GM19193 (cell line): Measurements from ENCODE around the gene PAPPA.

Experiments
- POLR2A ChIP-seq: IDR thresholded peaks from 4 replicates; pipeline ENCODE4 v1.6.1; 2011; ENCODE audit not compliant: insufficient read depth, insufficient read length; ENCODE audit errors: extremely low read depth

The PAPPA gene

GRCh38 chr9:116153765-116154333 is at the start of gene PAPPA:
Gene PAPPA (plus strand): TSS chr9:116153791. CDS start chr9:116154173, 382 bp downstream.
- TF ChIP-seq POLR2A = no peak

- TF ChIP-seq POLR2A = no peak
Observed at GRCh38 chr9:116103976-116104820, 49.4 kb upstream of the PAPPA start.

GRCh38 chr9:116112236-116112635 is 41.4 kb upstream of the PAPPA start:
- no peak for TF ChIP-seq POLR2A

GRCh38 chr9:116115761-116116353 is 37.7 kb upstream of the PAPPA start:
- no peak for TF ChIP-seq POLR2A

- TF ChIP-seq POLR2A = no peak
Observed at GRCh38 chr9:116116393-116116792, 37.2 kb upstream of the PAPPA start.

GRCh38 chr9:116123171-116123570 is 30.4 kb upstream of the PAPPA start:
- no peak for TF ChIP-seq POLR2A

GRCh38 chr9:116124472-116125040 is 29.0 kb upstream of the PAPPA start:
- no peak for TF ChIP-seq POLR2A

GRCh38 chr9:116133163-116133562 is 20.4 kb upstream of the PAPPA start:
- no peak for TF ChIP-seq POLR2A

- no peak for TF ChIP-seq POLR2A
Observed at GRCh38 chr9:116134975-116135374, 18.6 kb upstream of the PAPPA start.

GRCh38 chr9:116137010-116137409 is 16.6 kb upstream of the PAPPA start:
- TF ChIP-seq POLR2A = no peak

GRCh38 chr9:116137581-116137980 is 16.0 kb upstream of the PAPPA start:
- TF ChIP-seq POLR2A = no peak

- no peak for TF ChIP-seq POLR2A
Observed at GRCh38 chr9:116141864-116142561, 11.6 kb upstream of the PAPPA start.

- TF ChIP-seq POLR2A = no peak
Observed at GRCh38 chr9:116142706-116143492, 10.7 kb upstream of the PAPPA start.

- no peak for TF ChIP-seq POLR2A
Observed at GRCh38 chr9:116144038-116144437, 9.6 kb upstream of the PAPPA start.
